Effector memory CD8-positive, alpha-beta T cell (primary cell): Measurements from ENCODE around the gene MYH13.
"Not testable (repeated sequence)": the region's sequence is repeated elsewhere in the genome, so short reads cannot be mapped to it uniquely, and the experiment has no call there.

ENCODE experiments used
- ATAC-seq: fragments of 150-1000 bp; cut with Tn5 transposase; replicated peaks from 2 replicates; pipeline ENCODE4 v1.10.0; 2021; ENCODE audit warnings: mild to moderate bottlenecking, moderate library complexity
- DNase-seq, 3 experiments: peaks; one replicate each; pipeline ENCODE4 v3.0.0; 2021
- H3K27ac Mint-ChIP-seq, 2 donors: one replicate each; pipeline ENCODE4 v1.8.0; 2022; ENCODE audit warnings: mild to moderate bottlenecking in 2 of 2, mixed read lengths in 2 of 2, moderate library complexity in 2 of 2
- H3K27me3 Mint-ChIP-seq, 2 donors: one replicate each; pipeline ENCODE4 v1.8.0; 2022; ENCODE audit warnings: mixed read lengths in 2 of 2
- H3K36me3 Mint-ChIP-seq: one replicate; pipeline ENCODE4 v1.8.0; 2022; ENCODE audit warnings: mild to moderate bottlenecking, moderate library complexity, mixed read lengths; ENCODE audit not compliant: insufficient read depth
- H3K4me1 Mint-ChIP-seq, 2 donors: one replicate each; pipeline ENCODE4 v1.8.0; 2022; ENCODE audit warnings: low read depth in 2 of 2, mixed read lengths in 2 of 2
- H3K4me3 Mint-ChIP-seq, 2 donors: one replicate each; pipeline ENCODE4 v1.8.0; 2022; ENCODE audit warnings: mild to moderate bottlenecking in 2 of 2, mixed read lengths in 2 of 2, moderate library complexity in 2 of 2
- H3K9me3 Mint-ChIP-seq, 2 donors: one replicate each; pipeline ENCODE4 v1.8.0; 2022; ENCODE audit warnings: mixed read lengths in 2 of 2

The MYH13 gene

GRCh38 chr17:10309003-10309974, 63.5 kb downstream of the MYH13 start:
- no peak overlapping the region for H3K4me3 Mint-ChIP-seq
- no peak overlapping the region for H3K27ac Mint-ChIP-seq
- no peaks in the 10 kb centered on the region for H3K36me3 Mint-ChIP-seq
- no peaks in the 10 kb centered on the region for H3K9me3 Mint-ChIP-seq
- H3K4me1 Mint-ChIP-seq, result no peaks in the 10 kb centered on the region
- ATAC-seq (no peak), DNase-seq (no peak)
- peaks cover 17 to 39% of the 10 kb centered on the region in 2 donors for H3K27me3 Mint-ChIP-seq

- H3K36me3 Mint-ChIP-seq, result no peaks in the 10 kb centered on the region
- no peak overlapping the region for H3K27ac Mint-ChIP-seq
- ATAC-seq (no peak), DNase-seq (no peak)
- H3K4me3 Mint-ChIP-seq, result no peak overlapping the region
- no peaks in the 10 kb centered on the region for H3K4me1 Mint-ChIP-seq
- no peaks in the 10 kb centered on the region for H3K9me3 Mint-ChIP-seq
- peaks cover 18 to 51% of the 10 kb centered on the region in 2 donors for H3K27me3 Mint-ChIP-seq
Measured at GRCh38 chr17:10306585-10306984, 66.2 kb downstream of the MYH13 start.

- no peak overlapping the region for H3K27ac Mint-ChIP-seq
Measured at GRCh38 chr17:10305398-10305797, 67.4 kb downstream of the MYH13 start.

GRCh38 chr17:10304758-10305300, 68.0 kb downstream of the MYH13 start:
- no peaks in the 10 kb centered on the region for H3K9me3 Mint-ChIP-seq
- ATAC-seq (no peak), DNase-seq (no peak)
- no peaks in the 10 kb centered on the region for H3K36me3 Mint-ChIP-seq
- no peak overlapping the region for H3K4me3 Mint-ChIP-seq
- H3K27me3 Mint-ChIP-seq, result peaks cover 12 to 49% of the 10 kb centered on the region in 2 donors
- H3K27ac Mint-ChIP-seq, result no peak overlapping the region
- H3K4me1 Mint-ChIP-seq, result no peaks in the 10 kb centered on the region

More at GRCh38 chr17:10305398-10305797, 67.4 kb downstream of the MYH13 start:
- Mint-ChIP-seq H3K4me1 (no peaks in the 10 kb centered on the region), H3K27me3 (peaks cover 13 to 52% of the 10 kb centered on the region in 2 donors), H3K36me3 (no peaks in the 10 kb centered on the region), H3K9me3 (no peaks in the 10 kb centered on the region), H3K4me3 (no peak overlapping the region)
- DNase-seq (no peak), ATAC-seq (no peak)

GRCh38 chr17:10297691-10298090, 75.1 kb downstream of the MYH13 start:
- Mint-ChIP-seq H3K4me3 (no peak overlapping the region), H3K4me1 (peaks cover 0 to under 1% of the 10 kb centered on the region in 2 donors), H3K9me3 (no peaks in the 10 kb centered on the region), H3K27me3 (peaks cover 10 to 31% of the 10 kb centered on the region in 2 donors), H3K36me3 (no peaks in the 10 kb centered on the region), H3K27ac (no peak overlapping the region)
- no peak for ATAC-seq
- no peak for DNase-seq

GRCh38 chr17:10295728-10296343, 77.0 kb downstream of the MYH13 start:
- Mint-ChIP-seq H3K27ac (no peak overlapping the region), H3K9me3 (no peaks in the 10 kb centered on the region), H3K4me3 (no peak overlapping the region), H3K27me3 (peaks cover 14 to 31% of the 10 kb centered on the region in 2 donors), H3K4me1 (peaks cover 0 to 2% of the 10 kb centered on the region in 2 donors), H3K36me3 (no peaks in the 10 kb centered on the region)
- DNase-seq, result peak; percentile 13 to 18 (median 14)
- no peak for ATAC-seq

- H3K4me1 Mint-ChIP-seq, result peaks cover 0 to 2% of the 10 kb centered on the region in 2 donors
- H3K27me3 Mint-ChIP-seq, result peaks cover 29 to 43% of the 10 kb centered on the region in 2 donors
- no peak overlapping the region for H3K27ac Mint-ChIP-seq
- ATAC-seq, result no peak
- H3K4me3 Mint-ChIP-seq, result no peak overlapping the region
- no peaks in the 10 kb centered on the region for H3K9me3 Mint-ChIP-seq
- H3K36me3 Mint-ChIP-seq, result no peaks in the 10 kb centered on the region
- no peak for DNase-seq
Measured at GRCh38 chr17:10294180-10294579, 78.6 kb downstream of the MYH13 start.

- no peak for ATAC-seq
- H3K27ac Mint-ChIP-seq, result no peak overlapping the region
- peaks cover 44 to 62% of the 10 kb centered on the region in 2 donors for H3K27me3 Mint-ChIP-seq
- H3K9me3 Mint-ChIP-seq, result no peaks in the 10 kb centered on the region
- H3K4me1 Mint-ChIP-seq, result peaks cover 0 to 2% of the 10 kb centered on the region in 2 donors
- no peak overlapping the region for H3K4me3 Mint-ChIP-seq
- DNase-seq, result no peak
- no peaks in the 10 kb centered on the region for H3K36me3 Mint-ChIP-seq
Measured at GRCh38 chr17:10292057-10292937, 80.5 kb downstream of the MYH13 start.

- ATAC-seq, H3K4me1 Mint-ChIP-seq, H3K36me3 Mint-ChIP-seq, H3K4me3 Mint-ChIP-seq, H3K9me3 Mint-ChIP-seq, H3K27ac Mint-ChIP-seq, DNase-seq: not testable (repeated sequence)
- peaks cover 47 to 66% of the 10 kb centered on the region in 2 donors for H3K27me3 Mint-ChIP-seq
Measured at GRCh38 chr17:10291576-10291975, 81.2 kb downstream of the MYH13 start.

GRCh38 chr17:10290041-10290440, 82.8 kb downstream of the MYH13 start:
- DNase-seq, result no peak
- H3K4me3 Mint-ChIP-seq, result no peak overlapping the region
- no peaks in the 10 kb centered on the region for H3K9me3 Mint-ChIP-seq
- H3K36me3 Mint-ChIP-seq, result peaks cover 3% of the 10 kb centered on the region
- no peak overlapping the region for H3K27ac Mint-ChIP-seq
- ATAC-seq, result no peak
- peaks cover 47 to 66% of the 10 kb centered on the region in 2 donors for H3K27me3 Mint-ChIP-seq
- H3K4me1 Mint-ChIP-seq, result peaks cover 0 to 2% of the 10 kb centered on the region in 2 donors

- Mint-ChIP-seq H3K27me3 (peaks cover 37 to 45% of the 10 kb centered on the region in 2 donors), H3K4me1 (no peaks in the 10 kb centered on the region), H3K4me3 (no peak overlapping the region), H3K36me3 (peaks cover 3% of the 10 kb centered on the region), H3K9me3 (no peaks in the 10 kb centered on the region), H3K27ac (no peak overlapping the region)
- ATAC-seq (no peak), DNase-seq (no peak)
Measured at GRCh38 chr17:10286324-10286723, 86.5 kb downstream of the MYH13 start.

- H3K27me3 Mint-ChIP-seq, result peaks cover 37 to 40% of the 10 kb centered on the region in 2 donors
- ATAC-seq, result no peak
- no peak overlapping the region for H3K27ac Mint-ChIP-seq
- H3K36me3 Mint-ChIP-seq, result peaks cover 3% of the 10 kb centered on the region
- no peaks in the 10 kb centered on the region for H3K4me1 Mint-ChIP-seq
- H3K4me3 Mint-ChIP-seq, result no peak overlapping the region
- no peaks in the 10 kb centered on the region for H3K9me3 Mint-ChIP-seq
- DNase-seq, result no peak
Measured at GRCh38 chr17:10285896-10286295, 86.9 kb downstream of the MYH13 start.

- Mint-ChIP-seq H3K27me3 (peaks cover 22 to 41% of the 10 kb centered on the region in 2 donors), H3K27ac (no peak overlapping the region), H3K4me1 (peaks cover 5 to 6% of the 10 kb centered on the region in 2 donors), H3K9me3 (no peaks in the 10 kb centered on the region), H3K4me3 (no peak overlapping the region), H3K36me3 (no peaks in the 10 kb centered on the region)
- DNase-seq (no peak), ATAC-seq (no peak)
Measured at GRCh38 chr17:10280068-10280467, 92.7 kb downstream of the MYH13 start.
